Vagina (tissue), 2 donors: ENCODE data around the gene CLEC2B.

Experiments used
- CTCF ChIP-seq, 3 experiments: fragments of 450-650 bp in 2 of 3; fragments of 200-600 bp in 1 of 3; sonication (generic) in 1 of 3; IDR thresholded peaks; one replicate each; pipeline ENCODE4 v1.5.1; 2017 to 2019; ENCODE audit warnings: antibody characterized with exemption in 3 of 3, mild to moderate bottlenecking in 2 of 3, moderate library complexity in 2 of 3
- POLR2AphosphoS5 ChIP-seq, 2 donors: sonication (generic); formaldehyde crosslinking; IDR thresholded peaks; one replicate each; pipeline ENCODE4 v1.9.0; 2017; ENCODE audit warnings: antibody characterized with exemption in 2 of 2, mild to moderate bottlenecking in 2 of 2, low read depth in 1 of 2; ENCODE audit not compliant: insufficient read depth in 1 of 2

DNA sequence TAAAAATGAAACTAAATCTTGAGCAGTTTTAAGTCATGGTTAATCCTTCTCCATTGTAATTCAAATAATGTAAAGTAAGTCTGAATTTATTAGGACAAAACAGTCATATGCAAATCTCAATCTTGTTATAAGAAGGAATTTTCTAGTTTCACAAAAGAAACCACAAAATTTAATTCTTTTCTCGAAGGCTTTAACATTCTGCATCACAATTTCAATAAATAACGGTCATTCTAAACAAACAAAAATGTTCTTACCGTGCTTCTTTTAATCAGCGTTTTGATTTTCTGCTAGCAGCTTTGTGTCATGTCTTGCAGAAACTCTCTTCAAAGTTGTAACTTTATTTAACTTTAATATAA is 225 bp downstream of the CLEC2B start:
- TF ChIP-seq CTCF (IDR thresholded peaks at IDR 0.05) = no peak
- no peak for TF ChIP-seq POLR2AphosphoS5 (IDR thresholded peaks at IDR 0.05; ENCODE audit: insufficient read depth in 1 of 2, low read depth in 1 of 2)
